GM21723 (cell line): ENCODE measurements around the gene ST6GAL1.
"Not testable (repeated sequence)": the region's sequence is repeated elsewhere in the genome, so short reads cannot be mapped to it uniquely, and the experiment has no call there.

Source experiments
- ATAC-seq: cut with Tn5 transposase; IDR thresholded peaks from one replicate; pipeline ENCODE4 v1.9.1; 2021; ENCODE audit warnings: mild to moderate bottlenecking, moderate library complexity; ENCODE audit not compliant: unreplicated experiment

ST6GAL1 gene, protein sequence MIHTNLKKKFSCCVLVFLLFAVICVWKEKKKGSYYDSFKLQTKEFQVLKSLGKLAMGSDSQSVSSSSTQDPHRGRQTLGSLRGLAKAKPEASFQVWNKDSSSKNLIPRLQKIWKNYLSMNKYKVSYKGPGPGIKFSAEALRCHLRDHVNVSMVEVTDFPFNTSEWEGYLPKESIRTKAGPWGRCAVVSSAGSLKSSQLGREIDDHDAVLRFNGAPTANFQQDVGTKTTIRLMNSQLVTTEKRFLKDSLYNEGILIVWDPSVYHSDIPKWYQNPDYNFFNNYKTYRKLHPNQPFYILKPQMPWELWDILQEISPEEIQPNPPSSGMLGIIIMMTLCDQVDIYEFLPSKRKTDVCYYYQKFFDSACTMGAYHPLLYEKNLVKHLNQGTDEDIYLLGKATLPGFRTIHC

GRCh38 chr3:186930143-186930640 is at the start of gene ST6GAL1:
Gene ST6GAL1 (plus strand): TSS chr3:186930526. CDS start chr3:187042704, 112,178 bp downstream.
- ATAC-seq: peak; percentile 75

DNA sequence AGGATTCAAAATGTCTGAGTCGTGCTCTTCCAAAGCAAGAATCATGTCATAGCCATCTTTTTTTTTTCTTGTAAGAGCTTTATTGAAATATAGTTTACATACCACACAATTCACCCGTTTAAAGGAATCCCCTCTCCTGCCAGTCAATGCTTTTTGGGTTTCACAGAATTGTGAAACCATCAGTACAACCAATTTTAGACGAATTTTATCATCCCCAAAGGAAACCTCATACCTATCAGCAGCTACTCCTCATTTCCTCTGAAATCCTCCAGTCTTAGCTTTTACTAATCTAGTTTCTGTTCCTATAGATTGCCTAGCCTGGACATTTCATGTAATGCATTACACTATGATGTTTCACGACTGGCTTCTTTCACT is 48.2 kb upstream of the ST6GAL1 start:
- no peak for ATAC-seq

GRCh38 chr3:186882881-186883685 is 47.2 kb upstream of the ST6GAL1 start:
- ATAC-seq: no peak

DNA sequence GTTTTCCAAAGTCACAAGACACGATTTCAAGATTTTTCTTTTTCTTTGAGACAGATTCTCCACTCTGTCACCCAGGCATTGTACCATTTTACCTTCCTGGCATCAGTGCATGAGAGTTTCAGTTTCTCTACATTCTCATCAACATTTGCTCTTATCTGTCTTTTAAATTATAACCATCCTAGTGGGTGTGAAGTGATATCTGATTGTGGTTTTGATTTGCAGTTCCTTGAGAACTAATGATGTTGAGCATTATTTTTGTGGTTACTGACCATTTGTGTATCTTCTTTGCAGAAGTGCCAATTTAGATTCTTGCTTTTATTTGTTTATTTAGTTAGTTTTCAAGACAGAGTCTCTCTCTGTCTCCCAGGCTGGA is 46.7 kb upstream of the ST6GAL1 start:
- ATAC-seq: no peak

DNA sequence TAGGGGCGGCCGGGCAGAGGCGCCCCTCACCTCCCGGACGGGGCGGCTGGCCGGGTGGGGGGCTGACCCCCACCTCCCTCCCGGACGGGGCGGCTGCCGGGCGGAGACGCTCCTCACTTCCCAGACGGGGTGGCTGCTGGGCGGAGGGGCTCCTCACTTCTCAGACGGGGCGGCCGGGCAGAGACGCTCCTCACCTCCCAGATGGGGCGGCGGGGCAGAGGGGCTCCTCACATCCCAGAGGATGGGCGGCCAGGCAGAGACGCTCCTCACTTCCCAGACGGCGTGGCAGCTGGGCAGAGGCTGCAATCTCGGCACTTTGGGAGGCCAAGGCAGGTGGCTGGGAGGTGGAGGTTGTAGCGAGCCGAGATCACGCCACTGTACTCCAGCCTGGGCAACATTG is 45.5 kb upstream of the ST6GAL1 start:
- ATAC-seq: not testable (repeated sequence)

GRCh38 chr3:186886202-186886981 is 43.9 kb upstream of the ST6GAL1 start:
- no peak for ATAC-seq

DNA sequence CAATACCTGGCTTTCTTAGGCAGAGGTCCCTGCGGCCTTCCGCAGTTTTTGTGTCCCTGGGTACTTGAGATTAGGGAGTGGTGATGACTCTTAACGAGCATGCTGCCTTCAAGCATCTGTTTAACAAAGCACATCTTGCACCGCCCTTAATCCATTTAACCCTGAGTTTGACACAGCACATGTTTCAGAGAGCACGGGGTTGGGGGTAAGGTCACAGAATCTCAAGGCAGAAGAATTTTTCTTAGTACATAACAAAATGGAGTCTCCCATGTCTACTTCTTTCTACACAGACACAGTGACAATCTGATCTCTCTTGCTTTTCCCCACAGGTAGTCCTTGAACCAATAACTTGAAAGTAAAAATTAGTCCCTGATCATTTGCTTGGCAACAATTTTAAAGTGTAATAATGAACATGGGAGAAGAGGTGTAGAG is 42.8 kb upstream of the ST6GAL1 start:
- ATAC-seq: not testable (repeated sequence)

- ATAC-seq: no peak
These were observed 41.8 kb upstream of the ST6GAL1 start for GRCh38 chr3:186888569-186888968.

- ATAC-seq: not testable (repeated sequence)
These were observed 40.6 kb upstream of the ST6GAL1 start for GRCh38 chr3:186889698-186890097.

DNA sequence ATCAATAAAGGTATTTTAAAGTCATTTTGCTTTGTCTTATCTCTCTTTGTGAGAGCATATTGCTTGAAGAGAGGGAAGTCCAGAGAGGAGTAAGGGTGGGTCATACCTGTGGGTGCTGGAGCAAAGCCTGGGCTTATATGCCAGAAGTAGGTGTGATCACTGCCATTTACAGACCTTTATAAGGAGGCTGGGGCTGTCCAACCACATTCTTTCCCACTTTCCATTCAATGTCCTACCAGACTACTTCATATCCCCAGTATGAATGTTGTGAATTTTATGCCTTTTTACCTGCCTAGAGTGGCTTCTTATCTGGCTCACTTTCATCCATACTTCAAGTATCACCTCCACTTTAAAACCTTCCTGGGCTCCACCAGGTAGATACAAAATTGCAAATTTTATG is 39.4 kb upstream of the ST6GAL1 start:
- no peak for ATAC-seq

DNA sequence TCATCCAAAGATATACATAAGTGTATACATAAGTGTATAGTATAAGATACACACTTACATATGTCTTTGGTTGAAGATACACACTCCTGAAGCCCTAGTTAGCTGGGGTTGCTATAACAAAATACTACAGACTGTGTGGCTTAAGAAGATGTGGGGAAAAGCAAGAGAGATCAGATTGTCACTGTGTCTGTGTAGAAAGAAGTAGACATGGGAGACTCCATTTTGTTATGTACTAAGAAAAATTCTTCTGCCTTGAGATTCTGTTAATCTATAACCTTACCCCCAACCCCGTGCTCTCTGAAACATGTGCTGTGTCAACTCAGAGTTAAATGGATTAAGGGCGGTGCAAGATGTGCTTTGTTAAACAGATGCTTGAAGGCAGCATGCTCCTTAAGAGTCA is 37.3 kb upstream of the ST6GAL1 start:
- not testable (repeated sequence) for ATAC-seq

GRCh38 chr3:186895406-186895805 is 34.9 kb upstream of the ST6GAL1 start:
- ATAC-seq: no peak

- no peak for ATAC-seq
These were observed 34.3 kb upstream of the ST6GAL1 start for GRCh38 chr3:186896006-186896405.

DNA sequence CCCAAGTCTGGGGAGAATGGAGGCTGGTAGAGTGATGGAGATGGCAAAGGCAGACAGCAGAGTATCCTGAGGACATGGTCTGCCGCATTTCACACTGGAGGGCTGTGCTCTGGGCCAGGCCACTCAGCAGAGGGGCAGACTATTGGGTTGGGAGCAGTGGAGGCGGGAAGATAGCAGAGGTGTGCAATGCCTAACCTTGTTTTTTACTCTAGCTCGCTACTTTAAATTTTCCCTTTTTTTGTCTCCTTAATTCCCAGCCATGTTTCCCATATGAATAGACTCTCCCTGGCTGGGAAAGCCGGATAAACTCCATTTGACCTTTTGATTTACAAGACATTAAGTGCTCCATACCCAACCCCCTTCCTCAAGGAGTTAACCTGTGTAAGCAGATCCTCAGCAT is 33.5 kb upstream of the ST6GAL1 start:
- ATAC-seq: no peak

GRCh38 chr3:186901135-186901734 is 29.1 kb upstream of the ST6GAL1 start:
- no peak for ATAC-seq

DNA sequence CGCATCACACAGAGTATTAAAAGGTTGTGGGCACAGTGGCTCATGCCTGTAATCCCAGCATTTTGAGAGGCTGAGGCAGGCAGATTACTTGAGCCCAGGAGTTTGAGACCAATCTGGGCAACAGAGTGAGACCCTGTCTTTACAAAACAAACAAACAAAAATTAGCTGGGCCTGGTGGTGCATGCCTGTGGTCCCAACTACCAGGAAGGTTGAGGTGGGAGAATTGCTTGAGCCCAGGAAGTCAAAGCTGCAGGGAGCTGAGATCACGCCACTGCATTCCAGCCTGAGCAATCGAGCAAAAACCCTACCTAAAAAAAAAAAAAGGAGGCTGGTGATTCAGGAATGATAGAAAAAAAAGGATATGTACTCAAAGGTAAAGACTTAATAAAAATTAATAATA is 28.2 kb upstream of the ST6GAL1 start:
- no peak for ATAC-seq

DNA sequence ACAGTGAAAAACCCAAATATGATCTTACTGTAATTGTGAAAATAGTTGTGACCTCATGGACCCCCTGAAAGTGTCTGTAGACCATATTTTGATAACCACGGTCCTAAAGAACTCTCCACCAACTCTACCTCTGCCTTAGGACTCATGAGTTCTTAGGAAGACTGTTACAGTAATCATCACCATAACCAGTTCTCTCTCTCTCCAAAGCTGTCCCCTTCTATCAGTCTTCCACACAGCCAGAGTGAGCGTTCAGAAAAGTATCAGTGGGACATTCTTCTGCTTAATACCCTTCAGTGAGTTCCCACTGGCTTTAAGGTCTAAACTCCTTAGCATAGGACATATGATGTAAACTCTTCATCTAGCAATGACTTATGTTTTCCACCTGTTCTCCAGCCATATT is 27.6 kb upstream of the ST6GAL1 start:
- no peak for ATAC-seq

GRCh38 chr3:186903676-186904075 is 26.6 kb upstream of the ST6GAL1 start:
- not testable (repeated sequence) for ATAC-seq

GRCh38 chr3:186907075-186907474 is 23.3 kb upstream of the ST6GAL1 start:
- ATAC-seq: not testable (repeated sequence)

GRCh38 chr3:186909078-186909853 is 21.1 kb upstream of the ST6GAL1 start:
- ATAC-seq: no peak
